Stomach (tissue), 4 donors: ENCODE data around the gene ARHGEF10L.

Experiments used
- EP300 ChIP-seq: sonication (generic); formaldehyde crosslinking; IDR thresholded peaks from one replicate; pipeline ENCODE4 v1.6.1; 2017; ENCODE audit warnings: antibody characterized with exemption
- POLR2AphosphoS5 ChIP-seq, 3 donors: sonication (generic); formaldehyde crosslinking; IDR thresholded peaks; one replicate each; pipeline ENCODE4 v1.6.1; 2016; ENCODE audit warnings: antibody characterized with exemption in 3 of 3
- TF ChIP-seq, protein P1 (sequence below), 7 experiments: fragments of 450-650 bp in 4 of 7; fragments of 200-600 bp in 3 of 7; sonication (generic) in 3 of 7; IDR thresholded peaks; one replicate each; pipeline ENCODE4 v1.5.1; 2016 to 2019; ENCODE audit warnings: antibody characterized with exemption in 7 of 7, control low read depth in 2 of 7, mild to moderate bottlenecking in 1 of 7

DNA sequence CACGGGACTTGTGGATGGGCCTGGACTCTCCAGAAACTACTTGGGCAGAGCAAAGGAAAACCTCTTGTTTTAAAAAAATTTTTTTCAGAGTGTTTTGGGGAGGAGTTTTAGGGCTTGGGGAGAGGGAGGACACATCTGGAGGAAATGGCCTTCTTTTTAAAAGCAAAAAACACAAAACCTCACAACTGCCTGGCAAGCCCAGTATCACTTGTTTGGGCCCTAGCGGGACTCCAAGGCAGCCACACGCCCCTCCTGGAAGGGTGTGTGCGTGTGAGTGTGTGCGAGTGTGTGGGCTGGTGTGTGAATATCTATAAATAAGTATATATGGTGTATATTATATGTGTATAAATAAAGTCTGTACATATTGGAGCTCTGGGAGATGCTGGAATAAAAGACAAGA is 158.0 kb downstream of the ARHGEF10L start:
- TF ChIP-seq, protein P1, sequence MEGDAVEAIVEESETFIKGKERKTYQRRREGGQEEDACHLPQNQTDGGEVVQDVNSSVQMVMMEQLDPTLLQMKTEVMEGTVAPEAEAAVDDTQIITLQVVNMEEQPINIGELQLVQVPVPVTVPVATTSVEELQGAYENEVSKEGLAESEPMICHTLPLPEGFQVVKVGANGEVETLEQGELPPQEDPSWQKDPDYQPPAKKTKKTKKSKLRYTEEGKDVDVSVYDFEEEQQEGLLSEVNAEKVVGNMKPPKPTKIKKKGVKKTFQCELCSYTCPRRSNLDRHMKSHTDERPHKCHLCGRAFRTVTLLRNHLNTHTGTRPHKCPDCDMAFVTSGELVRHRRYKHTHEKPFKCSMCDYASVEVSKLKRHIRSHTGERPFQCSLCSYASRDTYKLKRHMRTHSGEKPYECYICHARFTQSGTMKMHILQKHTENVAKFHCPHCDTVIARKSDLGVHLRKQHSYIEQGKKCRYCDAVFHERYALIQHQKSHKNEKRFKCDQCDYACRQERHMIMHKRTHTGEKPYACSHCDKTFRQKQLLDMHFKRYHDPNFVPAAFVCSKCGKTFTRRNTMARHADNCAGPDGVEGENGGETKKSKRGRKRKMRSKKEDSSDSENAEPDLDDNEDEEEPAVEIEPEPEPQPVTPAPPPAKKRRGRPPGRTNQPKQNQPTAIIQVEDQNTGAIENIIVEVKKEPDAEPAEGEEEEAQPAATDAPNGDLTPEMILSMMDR (IDR thresholded peaks at IDR 0.05) = no peak
- no peak for TF ChIP-seq POLR2AphosphoS5 (IDR thresholded peaks at IDR 0.05)
- no peak for TF ChIP-seq EP300
